NOMO-1 (cell line): Measurements from ENCODE around the gene DEPP1.

Experiments used
- DNase-seq, 2 experiments: peaks; one replicate each; lab custom pipeline; 2025; ENCODE audit not compliant: unreplicated experiment in 2 of 2; lab: John Stamatoyannopoulos, UW

The DEPP1 gene

GRCh38 chr10:44968091-44968490 is 10.5 kb downstream of the DEPP1 start:
- DNase-seq = peak; percentile 99

- no peak for DNase-seq
Measured at GRCh38 chr10:44967616-44968015, 11.0 kb downstream of the DEPP1 start.

GRCh38 chr10:44966816-44967509 is 11.6 kb downstream of the DEPP1 start:
- DNase-seq = no peak

- DNase-seq = peak in 1 of 2 experiments; percentile 6
Measured at GRCh38 chr10:44966129-44966815, 12.3 kb downstream of the DEPP1 start.

- DNase-seq = no peak
Measured at GRCh38 chr10:44965651-44966097, 12.9 kb downstream of the DEPP1 start.

GRCh38 chr10:44965104-44965503 is 13.5 kb downstream of the DEPP1 start:
- DNase-seq = no peak

GRCh38 chr10:44963772-44964633 is 14.6 kb downstream of the DEPP1 start:
- no peak for DNase-seq

GRCh38 chr10:44962870-44963738 is 15.5 kb downstream of the DEPP1 start:
- peak in 1 of 2 experiments; percentile 22 for DNase-seq

GRCh38 chr10:44961931-44962750 is 16.5 kb downstream of the DEPP1 start:
- DNase-seq = no peak

GRCh38 chr10:44961230-44961571 is 17.4 kb downstream of the DEPP1 start:
- DNase-seq = no peak

GRCh38 chr10:44960482-44961229 is 18.0 kb downstream of the DEPP1 start:
- peak; percentile 41 to 44 for DNase-seq

- DNase-seq = no peak
Measured at GRCh38 chr10:44960088-44960460, 18.5 kb downstream of the DEPP1 start.

- DNase-seq = peak; percentile 76 to 88
Measured at GRCh38 chr10:44959247-44960087, 19.1 kb downstream of the DEPP1 start, which contains the start of gene RASSF4. Gene RASSF4, plus strand, starts transcription at chr10:44959802. Its CDS starts 10,401 bp downstream, at chr10:44970203.

GRCh38 chr10:44958898-44959246 is 19.7 kb downstream of the DEPP1 start:
- no peak for DNase-seq

GRCh38 chr10:44958196-44958897 is 20.3 kb downstream of the DEPP1 start:
- peak in 1 of 2 experiments; percentile 26 for DNase-seq

GRCh38 chr10:44956717-44957706 is 21.6 kb downstream of the DEPP1 start:
- DNase-seq = no peak
